Amniotic epithelial cell (primary cell): ENCODE data around the gene GAS6.
"Not testable (repeated sequence)": the region's sequence is repeated elsewhere in the genome, so short reads cannot be mapped to it uniquely, and the experiment has no call there.

Source experiments
- DNase-seq: peaks from one replicate; pipeline ENCODE4 v3.0.0-alpha.2; 2010; ENCODE audit warnings: low read depth

Gene GAS6

GRCh38 chr13:113837560-113838355, 26.1 kb downstream of the GAS6 start:
- peak; percentile 97 for DNase-seq

DNA sequence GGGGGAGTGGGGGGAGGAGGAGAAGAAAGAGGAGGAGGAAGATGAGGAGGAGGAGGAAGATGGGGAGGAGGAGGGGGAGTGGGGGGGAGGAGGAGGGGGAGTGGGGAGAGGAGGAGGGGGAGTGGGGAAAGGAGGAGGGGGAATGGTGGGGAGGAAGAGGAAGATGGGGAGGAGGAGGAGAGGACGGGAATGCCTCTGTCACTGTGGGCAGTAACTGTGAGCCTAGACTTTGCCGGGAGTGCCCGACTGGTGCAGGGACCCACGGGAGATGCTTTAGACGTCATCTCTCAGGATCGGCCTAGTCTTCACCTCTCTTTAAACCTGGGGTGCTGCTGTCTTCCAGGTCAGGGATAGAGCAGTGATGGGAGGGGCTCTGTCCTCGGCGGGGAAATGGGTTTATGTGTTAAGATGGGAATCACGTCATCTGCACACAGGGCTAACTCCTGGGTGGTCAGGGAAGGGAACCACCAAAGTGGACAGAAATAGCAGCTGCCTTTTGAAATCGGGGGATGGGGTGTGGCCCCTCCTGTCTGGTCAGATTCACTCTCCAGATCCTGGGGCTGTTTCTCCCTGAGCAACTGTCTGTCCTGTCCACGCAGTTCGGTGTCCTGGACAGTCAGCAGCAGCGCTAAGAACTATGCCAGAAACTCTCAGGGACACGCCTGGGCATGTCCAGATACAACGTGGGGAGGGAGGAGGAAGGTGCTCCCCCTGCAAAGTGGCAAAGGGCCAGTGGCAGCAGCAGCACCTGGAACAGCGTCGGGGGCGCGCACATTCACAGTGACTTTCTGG, 26.9 kb downstream of the GAS6 start:
- DNase-seq: peak; percentile 84

GRCh38 chr13:113835461-113836270, 28.2 kb downstream of the GAS6 start:
- peak; percentile 73 for DNase-seq

DNA sequence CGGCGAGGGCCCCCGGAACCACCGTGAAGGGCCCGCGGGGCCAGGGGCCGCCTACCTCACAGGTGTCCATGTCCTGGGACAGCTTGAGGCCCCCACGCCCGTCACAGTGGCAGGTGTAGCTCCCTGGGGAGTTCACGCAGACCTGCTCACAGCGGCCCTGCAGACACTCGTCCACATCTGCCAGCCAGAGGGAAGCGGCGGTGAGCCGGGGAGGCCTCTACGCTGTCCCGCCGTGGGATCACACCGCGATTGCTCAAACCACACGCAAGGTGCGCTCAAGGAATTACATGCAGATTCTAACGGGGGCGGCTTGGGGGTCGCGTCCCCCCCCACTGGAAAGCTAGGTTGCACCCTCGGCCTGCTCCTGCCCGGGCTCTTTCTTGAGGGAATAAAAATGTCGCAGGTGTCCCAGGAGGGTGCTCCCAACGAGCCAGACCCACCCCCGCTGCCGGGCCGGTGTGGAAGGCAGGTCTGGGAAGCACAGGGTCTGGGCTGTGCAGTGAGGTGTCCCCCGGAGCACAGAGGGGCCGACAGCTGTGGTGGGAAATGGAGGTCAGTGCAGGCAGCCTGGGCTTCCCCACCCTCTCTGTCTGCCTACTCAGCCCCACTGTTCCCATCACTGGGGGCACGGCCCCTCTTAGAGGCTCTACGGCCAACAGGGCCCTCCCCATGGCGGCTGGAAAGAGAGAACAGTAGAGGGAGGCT, 29.2 kb downstream of the GAS6 start:
- no peak for DNase-seq

DNA sequence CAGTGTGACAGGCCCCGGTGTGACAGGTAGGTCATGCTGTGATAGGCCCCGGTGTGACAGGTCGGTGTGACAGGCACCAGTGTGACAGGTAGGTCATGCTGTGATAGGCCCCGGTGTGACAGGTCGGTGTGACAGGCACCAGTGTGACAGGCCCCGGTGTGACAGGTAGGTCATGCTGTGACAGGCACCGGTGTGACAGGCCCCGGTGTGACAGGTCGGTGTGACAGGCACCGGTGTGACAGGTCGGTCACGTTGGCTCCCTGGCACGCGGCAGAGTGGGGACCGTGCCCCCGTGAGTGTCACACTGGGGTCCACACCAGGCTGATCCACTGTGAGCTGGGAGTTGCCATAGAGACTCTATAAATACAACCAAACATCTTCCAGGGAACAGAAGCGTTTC, 29.9 kb downstream of the GAS6 start:
- peak; percentile 33 for DNase-seq

GRCh38 chr13:113833111-113833830, 30.6 kb downstream of the GAS6 start:
- no peak for DNase-seq

DNA sequence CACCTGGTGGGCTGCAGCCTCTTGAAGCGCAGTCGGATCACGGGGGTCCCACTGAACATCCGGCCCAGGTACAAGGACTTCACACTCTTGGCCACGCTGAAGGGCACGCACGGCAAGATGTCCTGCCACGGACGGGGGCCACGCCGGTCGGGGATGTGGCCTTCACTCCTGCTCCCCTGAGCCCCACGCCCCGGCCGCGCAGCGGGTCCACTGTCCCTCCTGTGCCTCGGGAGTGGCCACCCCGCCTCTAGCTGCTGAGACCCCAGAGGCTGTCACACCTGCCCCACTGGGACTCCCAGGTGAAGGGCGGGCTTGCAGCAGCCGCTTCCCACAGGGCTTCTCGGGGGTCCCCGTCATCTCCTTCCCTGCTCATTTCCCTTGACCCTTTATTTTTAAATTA, 31.2 kb downstream of the GAS6 start:
- no peak for DNase-seq

DNA sequence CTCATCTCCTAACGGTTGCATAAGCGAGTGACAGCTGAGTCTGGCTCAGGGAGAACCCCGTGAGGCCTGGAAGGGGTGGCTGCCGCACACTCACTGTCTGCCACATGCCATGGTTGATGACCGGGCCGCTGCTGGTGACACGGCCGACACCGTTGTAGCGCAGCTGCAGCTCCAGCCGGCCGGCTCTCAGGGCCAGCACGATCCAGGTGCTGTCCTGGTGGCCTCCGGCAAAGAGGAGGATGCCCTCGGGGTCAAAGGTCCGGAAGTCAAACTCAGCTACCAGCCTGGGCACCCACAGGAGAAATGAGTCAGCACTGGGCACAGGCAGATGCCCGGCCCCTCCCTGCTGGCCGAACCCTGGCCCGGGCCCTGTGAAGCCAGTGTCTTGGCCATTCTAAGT, 31.7 kb downstream of the GAS6 start:
- DNase-seq: no peak

GRCh38 chr13:113831061-113831460, 32.8 kb downstream of the GAS6 start:
- no peak for DNase-seq

DNA sequence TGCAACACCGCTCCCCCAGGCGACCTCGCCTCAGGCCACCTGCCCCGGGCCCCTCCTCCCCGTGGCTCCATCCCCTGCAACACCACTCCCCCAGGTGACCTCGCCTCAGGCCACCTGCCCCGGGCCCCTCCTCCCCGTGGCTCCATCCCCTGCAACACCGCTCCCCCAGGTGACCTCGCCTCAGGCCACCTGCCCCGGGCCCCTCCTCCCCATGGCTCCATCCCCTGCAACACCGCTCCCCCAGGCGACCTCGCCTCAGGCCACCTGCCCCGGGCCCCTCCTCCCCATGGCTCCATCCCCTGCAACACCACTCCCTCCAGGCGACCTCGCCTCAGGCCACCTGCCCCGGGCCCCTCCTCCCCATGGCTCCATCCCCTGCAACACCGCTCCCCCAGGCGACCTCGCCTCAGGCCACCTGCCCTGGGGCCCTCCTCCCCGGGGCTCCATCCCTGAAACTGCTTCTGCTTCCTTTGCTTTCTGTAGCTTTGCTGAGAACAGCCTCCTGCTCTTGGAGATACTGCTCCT, 33.4 kb downstream of the GAS6 start:
- DNase-seq: not testable (repeated sequence)

- DNase-seq: no peak
These were observed 35.5 kb downstream of the GAS6 start for GRCh38 chr13:113828282-113828825.

DNA sequence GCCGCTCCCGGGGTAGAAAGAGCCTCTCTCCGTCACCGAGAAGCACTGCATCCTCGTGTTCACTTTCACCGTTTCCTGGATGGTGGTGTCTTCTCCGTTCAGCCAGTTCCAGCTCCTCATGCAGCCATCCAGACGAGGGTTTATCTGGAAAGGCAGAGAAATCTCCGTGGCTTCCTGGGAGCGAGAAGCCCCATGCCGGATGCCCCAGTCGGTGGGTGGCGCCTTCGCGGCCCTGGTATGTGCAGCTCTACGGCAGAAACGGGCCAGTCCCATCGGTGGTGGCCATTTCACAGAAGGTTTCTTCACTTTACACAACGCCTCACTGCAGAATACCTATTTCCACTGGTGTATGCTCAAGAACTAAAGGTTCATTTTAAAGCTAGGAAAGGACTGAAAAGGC, 36.9 kb downstream of the GAS6 start:
- DNase-seq: no peak

DNA sequence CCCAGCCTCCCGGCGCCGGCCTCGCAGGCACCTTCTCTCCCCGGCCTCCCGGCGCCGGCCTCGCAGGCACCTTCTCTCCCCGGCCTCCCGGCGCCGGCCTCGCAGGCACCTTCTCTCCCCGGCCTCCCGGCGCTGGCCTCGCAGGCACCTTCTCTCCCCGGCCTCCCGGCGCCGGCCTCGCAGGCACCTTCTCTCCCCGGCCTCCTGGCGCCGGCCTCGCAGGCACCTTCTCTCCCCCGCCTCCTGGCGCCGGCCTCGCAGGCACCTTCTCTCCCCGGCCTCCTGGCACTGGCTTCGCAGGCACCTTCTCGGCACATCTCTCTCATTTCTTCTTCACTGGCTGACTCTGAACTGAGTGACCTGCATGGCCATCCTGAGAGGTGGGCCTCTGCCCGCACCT, 37.4 kb downstream of the GAS6 start:
- DNase-seq: not testable (repeated sequence)

GRCh38 chr13:113825841-113826240, 38.0 kb downstream of the GAS6 start:
- DNase-seq: no peak

GRCh38 chr13:113823771-113824170, 40.1 kb downstream of the GAS6 start:
- no peak for DNase-seq

- DNase-seq: no peak
These were observed 40.7 kb downstream of the GAS6 start for GRCh38 chr13:113822956-113823744.

DNA sequence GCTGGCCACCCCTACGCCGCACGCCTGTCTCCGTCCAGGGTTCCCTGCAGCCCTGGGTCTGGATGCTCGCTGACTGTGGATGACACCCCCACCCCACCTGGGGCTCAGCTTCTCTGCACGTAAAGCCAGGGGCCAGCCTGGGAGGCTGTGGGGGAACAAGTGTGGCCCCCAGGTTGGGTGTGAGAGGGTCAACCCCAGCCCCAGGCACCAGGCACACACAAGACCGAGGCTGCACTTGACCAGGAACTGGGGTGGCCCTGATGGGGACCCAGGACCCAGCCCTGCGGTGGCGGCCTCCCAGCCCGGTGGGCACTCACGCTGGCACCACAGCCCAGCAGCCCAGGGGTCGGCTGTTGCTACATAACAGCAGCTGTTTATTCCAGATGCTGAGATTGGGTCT, 41.6 kb downstream of the GAS6 start:
- no peak for DNase-seq

GRCh38 chr13:113821847-113822246, 42.0 kb downstream of the GAS6 start:
- DNase-seq: no peak

DNA sequence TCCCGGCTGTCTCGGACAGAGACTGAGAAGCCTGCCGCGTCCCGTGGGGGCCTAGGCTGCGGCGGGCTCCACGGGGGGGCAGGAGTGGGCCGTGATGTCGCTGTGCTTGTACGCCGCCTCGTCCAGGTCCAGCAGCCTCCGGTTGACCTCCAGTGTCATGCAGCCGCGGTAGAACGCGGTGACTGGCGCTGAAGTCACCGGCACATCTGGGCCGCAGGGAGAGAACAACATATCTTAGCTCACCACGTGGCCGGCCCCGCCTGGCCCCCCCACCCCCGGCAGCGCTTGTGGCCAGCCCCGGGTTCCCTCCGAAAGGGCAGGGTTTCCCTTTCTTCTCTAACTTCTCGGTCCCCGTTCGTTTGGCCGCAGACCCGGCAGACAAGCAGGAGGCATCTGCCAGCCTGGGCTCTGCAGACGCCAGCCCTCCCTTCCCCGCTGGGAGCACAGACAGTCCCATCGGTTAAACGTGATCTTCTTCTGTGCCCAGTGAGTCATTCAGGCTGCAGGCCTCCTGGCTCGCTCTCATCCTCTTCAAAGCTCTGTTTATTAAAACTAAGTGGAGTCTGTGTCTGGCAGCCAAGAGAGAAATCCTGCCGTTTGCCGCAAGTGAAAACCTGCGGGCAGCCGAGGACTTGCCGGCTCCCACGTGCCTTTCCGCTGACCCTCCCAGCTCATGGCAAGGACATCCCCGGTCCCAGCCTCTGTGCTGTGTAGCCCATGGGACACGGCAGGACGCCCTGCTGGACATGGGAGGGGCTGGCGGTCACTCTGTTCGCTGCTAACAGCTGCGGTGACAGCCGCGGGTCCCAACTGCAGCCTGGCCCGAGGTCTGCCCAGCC, 42.8 kb downstream of the GAS6 start:
- peak; percentile 99 for DNase-seq
